ENCODE data around the gene KIAA1549. TPM values are rescaled to one million over a fixed set of nuclear protein-coding genes. Genes with fewer than 3 reads are reported as not detected.

KIAA1549 gene
- polyA plus RNA-seq, 1 experiment: 2.5 TPM

DNA sequence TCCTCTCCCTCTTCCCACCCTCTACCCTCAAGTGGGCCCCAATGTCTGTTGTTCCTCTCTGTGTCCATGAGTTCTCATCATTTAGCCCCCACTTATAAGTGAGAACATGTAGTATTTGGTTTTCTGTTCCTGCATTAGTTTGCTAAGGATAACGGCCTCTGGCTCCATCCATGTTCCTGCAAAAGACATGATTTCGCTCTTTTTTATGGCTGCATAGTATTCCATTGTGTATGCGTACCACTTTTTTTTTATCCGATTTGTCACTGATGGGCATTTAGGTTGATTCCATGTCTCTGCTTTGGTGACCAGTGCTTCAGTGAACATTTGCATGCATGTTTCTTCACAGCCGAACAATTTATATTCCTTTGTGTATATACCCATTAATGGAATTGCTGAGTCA is 131.5 kb downstream of the KIAA1549 start:
- H3K27me3 ChIP-seq (ENCODE audit: control insufficient read depth, insufficient read depth, low read length): no peaks in the 10 kb centered on the region
- CTCF ChIA-PET: no interaction called here
- H3K36me3 ChIP-seq (ENCODE audit: control insufficient read depth, insufficient read depth, low read length): no peaks in the 10 kb centered on the region
- no peak overlapping the region for H3K4me3 ChIP-seq (ENCODE audit: low read depth, low read length)
- TF ChIP-seq, protein P1, sequence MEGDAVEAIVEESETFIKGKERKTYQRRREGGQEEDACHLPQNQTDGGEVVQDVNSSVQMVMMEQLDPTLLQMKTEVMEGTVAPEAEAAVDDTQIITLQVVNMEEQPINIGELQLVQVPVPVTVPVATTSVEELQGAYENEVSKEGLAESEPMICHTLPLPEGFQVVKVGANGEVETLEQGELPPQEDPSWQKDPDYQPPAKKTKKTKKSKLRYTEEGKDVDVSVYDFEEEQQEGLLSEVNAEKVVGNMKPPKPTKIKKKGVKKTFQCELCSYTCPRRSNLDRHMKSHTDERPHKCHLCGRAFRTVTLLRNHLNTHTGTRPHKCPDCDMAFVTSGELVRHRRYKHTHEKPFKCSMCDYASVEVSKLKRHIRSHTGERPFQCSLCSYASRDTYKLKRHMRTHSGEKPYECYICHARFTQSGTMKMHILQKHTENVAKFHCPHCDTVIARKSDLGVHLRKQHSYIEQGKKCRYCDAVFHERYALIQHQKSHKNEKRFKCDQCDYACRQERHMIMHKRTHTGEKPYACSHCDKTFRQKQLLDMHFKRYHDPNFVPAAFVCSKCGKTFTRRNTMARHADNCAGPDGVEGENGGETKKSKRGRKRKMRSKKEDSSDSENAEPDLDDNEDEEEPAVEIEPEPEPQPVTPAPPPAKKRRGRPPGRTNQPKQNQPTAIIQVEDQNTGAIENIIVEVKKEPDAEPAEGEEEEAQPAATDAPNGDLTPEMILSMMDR (IDR thresholded peaks at IDR 0.05; ENCODE audit: insufficient read depth, low read depth, low read length): no peak
- no peak for DNase-seq (ENCODE audit: low read depth)
- POLR2A ChIA-PET: no interaction called here

GRCh38 chr7:138848056-138848980 is 132.9 kb downstream of the KIAA1549 start:
- ChIA-PET CTCF (no interaction called here), POLR2A (no interaction called here)
- TF ChIP-seq, protein P1 (IDR thresholded peaks at IDR 0.05; ENCODE audit: insufficient read depth, low read depth, low read length): no peak
- Histone ChIP-seq H3K36me3 (ENCODE audit: control insufficient read depth, insufficient read depth, low read length) (peaks cover 2% of the 10 kb centered on the region; the same call in 1 of the 2 replicates), H3K4me3 (ENCODE audit: low read depth, low read length) (no peak overlapping the region), H3K27me3 (ENCODE audit: control insufficient read depth, insufficient read depth, low read length) (no peaks in the 10 kb centered on the region)
- DNase-seq (ENCODE audit: low read depth): no peak

GRCh38 chr7:138845711-138846110 is 135.5 kb downstream of the KIAA1549 start:
- Histone ChIP-seq H3K36me3 (ENCODE audit: control insufficient read depth, insufficient read depth, low read length) (peaks cover 2% of the 10 kb centered on the region; the same call in 1 of the 2 replicates), H3K4me3 (ENCODE audit: low read depth, low read length) (no peak overlapping the region), H3K27me3 (ENCODE audit: control insufficient read depth, insufficient read depth, low read length) (no peaks in the 10 kb centered on the region)
- TF ChIP-seq, protein P1 (IDR thresholded peaks at IDR 0.05; ENCODE audit: insufficient read depth, low read depth, low read length): no peak
- no peak for DNase-seq (ENCODE audit: low read depth)
- POLR2A ChIA-PET: no interaction called here
- CTCF ChIA-PET: no interaction called here

- no peaks in the 10 kb centered on the region for H3K27me3 ChIP-seq (ENCODE audit: control insufficient read depth, insufficient read depth, low read length)
- POLR2A ChIA-PET: no interaction called here
- peaks cover 2% of the 10 kb centered on the region; the same call in 1 of the 2 replicates for H3K36me3 ChIP-seq (ENCODE audit: control insufficient read depth, insufficient read depth, low read length)
- TF ChIP-seq, protein P1 (IDR thresholded peaks at IDR 0.05; ENCODE audit: insufficient read depth, low read depth, low read length): no peak
- CTCF ChIA-PET: no interaction called here
- no peak for DNase-seq (ENCODE audit: low read depth)
- H3K4me3 ChIP-seq (ENCODE audit: low read depth, low read length): no peak overlapping the region
Observed at GRCh38 chr7:138843632-138844580, 137.3 kb downstream of the KIAA1549 start.

DNA sequence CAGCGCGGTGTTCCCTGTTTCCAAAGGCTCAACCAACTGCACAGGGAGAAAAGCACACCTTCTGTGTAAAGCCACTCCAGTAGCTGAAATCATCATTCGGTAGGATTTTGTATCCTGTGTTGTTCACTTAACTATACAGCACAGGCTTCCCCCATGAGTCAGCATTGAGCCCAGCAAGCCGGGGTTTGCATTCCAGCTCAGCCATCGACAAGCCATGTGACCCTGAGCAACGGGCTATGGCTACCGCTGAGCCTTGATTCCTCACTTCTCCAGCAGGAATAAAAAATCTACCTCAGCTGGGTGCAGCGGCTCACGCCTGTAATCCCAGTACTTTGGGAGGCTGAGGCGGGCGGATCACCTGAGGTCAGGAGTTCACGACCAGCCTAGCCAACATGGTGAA is 139.1 kb downstream of the KIAA1549 start:
- Histone ChIP-seq H3K4me3 (ENCODE audit: low read depth, low read length) (no peak overlapping the region), H3K36me3 (ENCODE audit: control insufficient read depth, insufficient read depth, low read length) (peaks cover 5% of the 10 kb centered on the region; the same call in 1 of the 2 replicates), H3K27me3 (ENCODE audit: control insufficient read depth, insufficient read depth, low read length) (no peaks in the 10 kb centered on the region)
- DNase-seq (ENCODE audit: low read depth): no peak
- CTCF ChIA-PET: no interaction called here
- TF ChIP-seq, protein P1 (IDR thresholded peaks at IDR 0.05; ENCODE audit: insufficient read depth, low read depth, low read length): no peak
- POLR2A ChIA-PET: no interaction called here
